ENCODE results near the gene AJAP1.

AJAP1 gene

DNA sequence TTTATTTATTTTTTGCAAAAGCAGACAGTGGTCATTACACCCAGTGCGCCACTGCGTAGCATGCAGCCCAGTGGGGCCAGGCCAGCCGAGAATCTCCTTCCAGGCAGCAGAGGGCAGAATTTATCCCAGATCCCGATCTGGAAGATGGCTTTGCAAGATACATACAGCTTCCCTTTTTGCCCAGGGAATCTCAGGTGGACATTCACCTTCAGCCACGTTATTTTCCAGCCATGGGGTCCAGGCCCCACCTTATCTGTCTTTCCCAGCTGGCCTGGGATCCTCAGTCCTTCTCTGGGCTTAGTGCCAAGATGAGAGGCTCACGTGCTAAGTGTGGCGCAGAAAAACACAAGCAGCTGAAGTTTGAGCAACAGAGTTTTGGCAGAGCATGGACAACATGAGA is 123.6 kb downstream of the AJAP1 start:
- DNase-seq = peak; percentile 75

DNA sequence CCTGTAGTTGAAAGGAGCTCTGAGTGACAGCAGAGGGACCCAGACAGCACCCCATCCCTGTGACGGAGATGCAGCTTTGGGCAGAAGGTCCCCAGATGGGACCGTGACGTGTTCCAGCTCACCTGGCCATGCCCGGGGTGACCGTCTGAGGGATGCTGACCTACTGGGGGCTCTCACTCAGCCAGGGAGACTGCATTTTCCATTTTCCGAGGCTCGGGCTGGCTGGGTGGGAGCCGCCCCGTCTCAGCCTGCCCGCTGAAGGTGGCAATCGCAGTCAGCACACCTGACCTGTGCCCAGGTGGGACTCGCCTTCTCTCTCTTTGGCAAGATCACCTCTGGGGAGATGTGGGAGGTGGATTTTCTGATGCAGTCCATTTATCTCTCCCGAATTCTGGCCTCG is 127.2 kb downstream of the AJAP1 start:
- no peak for DNase-seq

DNA sequence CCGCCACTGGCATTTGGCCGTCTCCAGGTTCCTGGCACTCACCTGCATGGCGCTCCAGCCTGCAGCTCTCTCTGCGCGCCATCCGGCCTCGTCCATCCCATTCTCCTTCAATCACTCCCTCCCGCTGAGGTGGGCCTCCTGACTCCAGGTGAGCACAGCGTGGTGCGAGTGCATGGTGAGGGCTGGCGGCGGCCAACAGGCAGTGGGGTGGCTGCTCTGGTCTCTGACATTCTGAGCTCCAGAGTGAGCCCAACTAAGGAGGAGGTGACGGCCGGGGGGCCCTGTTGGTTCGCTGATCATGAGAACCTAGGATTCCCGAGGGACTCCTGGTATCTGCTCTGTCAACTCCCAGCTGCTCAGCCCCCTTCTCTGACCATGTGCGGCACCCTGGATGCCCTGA is 130.4 kb downstream of the AJAP1 start:
- no peak for DNase-seq

DNA sequence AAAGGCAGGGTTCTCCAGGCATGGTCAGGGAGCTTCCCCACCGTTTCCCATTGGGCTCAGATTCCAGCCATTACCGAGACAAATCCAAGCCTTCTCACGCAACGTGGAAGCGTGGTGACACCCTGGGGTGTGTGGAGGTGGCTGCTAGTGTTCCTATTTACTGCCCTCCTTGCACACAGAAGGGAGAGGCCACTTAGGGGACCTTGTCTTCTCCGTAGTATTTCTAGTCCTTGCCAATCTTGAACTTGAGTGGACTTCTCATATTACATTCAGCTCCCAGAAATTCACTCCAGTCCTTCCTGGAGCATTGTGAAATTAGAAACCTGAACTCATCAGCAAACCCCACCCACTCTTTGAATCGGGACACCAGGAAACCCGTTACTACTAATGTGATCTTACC is 131.6 kb downstream of the AJAP1 start:
- DNase-seq = peak; percentile 93

DNA sequence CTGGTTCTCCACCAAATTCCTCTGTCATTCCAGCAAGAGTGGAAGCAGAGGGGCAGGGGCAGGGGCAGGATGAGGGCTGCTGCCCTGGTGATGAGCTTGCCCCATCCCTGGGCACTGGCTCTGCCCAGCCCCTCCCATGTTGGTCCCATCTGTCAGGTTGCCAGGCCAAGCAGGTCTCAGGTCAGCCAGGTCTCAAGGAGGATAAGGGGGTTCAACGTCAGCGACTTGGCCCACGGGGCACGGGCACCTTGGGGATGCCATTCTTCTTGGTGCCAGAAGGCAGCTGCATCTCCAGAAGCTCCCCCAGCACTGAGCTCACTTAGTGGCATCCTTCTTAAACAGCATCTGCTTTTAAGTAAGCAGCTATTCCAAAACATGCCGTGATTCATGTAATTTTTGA is 133.1 kb downstream of the AJAP1 start:
- DNase-seq = no peak

DNA sequence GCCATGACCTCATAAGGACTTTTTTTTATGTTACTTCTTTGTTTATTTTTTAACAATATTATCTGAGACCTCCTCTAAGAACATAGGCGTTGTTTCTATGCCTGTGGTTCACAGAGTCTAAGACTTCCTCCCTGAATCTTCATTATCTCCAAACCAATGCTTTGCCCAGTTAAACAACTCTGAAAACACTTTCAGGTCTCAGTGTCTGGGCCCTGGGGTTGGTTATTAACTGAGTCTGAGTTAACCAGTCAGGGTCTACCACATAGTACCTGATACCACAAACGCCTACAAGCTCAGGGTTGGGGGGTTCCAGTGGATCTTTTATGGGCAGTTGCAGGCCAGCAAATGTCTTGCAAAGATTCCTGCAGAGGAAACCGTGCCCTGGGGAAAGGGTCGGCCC is 138.2 kb downstream of the AJAP1 start:
- DNase-seq = no peak

DNA sequence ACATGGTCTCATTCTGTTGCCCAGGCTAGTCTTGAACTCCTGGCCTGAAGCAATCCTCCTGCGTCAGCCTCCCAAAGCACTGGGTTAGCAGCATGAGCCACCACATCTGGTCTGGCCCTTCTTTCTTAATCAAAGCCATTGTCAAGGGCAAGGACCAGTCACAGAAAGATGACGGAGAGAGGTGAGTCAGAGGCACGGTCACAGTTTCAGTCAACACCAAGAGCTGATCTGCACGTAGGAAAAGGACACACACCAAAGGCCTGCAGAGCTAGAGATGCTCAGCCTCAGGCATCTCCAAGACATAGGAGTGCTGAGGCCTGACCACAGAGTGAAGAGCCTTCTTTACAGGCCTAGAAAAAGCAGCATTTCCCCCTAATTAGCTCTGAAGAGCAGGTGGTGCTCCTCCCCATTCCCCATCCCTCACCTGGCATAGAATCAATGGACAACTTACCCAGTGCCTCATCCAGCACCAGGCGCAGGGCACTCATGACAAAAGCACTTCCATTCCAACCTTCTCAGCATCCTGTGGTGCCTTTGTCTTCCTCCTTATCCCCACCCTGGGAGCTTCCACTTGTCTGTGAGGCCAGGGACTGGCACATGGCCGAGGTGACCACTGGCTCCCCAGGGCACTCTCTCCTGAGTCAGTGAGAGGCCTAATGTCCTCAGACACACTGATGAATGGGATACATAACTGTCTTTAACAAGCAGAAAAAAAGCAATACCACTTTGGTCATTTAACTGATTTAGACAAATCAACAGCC is 139.8 kb downstream of the AJAP1 start:
- peak; percentile 100 for DNase-seq

DNA sequence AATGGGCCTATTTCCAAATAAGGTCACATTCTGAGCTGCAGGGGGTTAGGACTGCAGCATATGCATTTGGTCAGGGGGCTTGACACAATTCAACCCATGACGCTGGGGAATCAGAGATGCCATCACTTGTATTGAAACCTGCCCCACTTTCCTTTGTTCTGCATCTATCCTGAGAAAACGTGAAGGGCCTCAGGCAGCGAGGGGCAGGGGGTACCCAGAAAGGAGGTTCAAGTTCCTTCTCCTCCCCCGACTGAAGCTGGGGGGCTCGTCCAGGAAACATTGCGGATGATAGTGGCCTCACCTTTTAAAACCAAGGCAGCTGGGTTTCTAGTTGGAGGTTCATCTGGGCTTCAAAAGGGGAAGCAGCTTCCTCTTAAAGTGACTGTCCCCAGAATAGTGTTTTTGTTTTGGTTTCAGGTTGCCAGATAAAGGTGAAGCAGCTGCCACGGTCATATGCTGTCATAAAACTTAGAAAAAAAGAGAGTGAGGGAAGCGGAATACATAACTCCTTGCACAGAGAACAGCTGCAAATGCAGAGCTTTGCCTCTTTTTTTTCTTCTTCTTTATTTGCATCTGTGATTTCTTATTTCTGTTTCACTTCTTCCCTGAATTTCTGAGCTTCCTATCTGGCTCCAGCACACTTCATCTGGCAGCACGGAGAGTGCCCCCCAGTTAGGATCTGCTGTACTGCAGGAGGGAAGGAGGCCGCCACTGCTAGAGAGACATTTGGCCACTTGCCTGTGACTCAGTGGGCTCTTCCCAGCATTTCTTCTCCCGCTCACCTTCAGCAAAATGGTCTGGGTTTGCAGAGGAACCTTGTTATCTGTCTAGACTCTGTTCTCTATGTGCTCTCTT is 142.0 kb downstream of the AJAP1 start:
- DNase-seq = no peak

DNA sequence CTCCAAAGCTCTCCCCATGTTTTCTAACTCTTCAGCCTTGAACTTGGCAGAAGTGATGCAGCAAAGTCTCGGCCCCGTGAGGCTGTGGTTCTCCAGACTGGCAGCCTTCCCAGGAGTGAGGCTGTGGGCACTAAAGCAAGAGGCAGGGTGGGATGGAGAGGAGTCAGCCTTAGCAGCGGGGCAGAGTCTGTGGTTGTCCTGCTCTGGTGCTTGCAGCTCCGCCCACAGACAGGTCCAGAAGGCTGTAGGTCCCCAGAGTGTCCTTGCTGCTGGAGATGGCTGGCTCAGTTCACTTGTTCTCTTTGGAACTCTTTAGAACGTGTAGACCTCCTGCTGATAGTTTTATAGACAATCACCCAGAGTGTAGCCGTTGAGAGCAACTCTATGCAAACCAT is 142.6 kb downstream of the AJAP1 start:
- peak; percentile 43 for DNase-seq

DNA sequence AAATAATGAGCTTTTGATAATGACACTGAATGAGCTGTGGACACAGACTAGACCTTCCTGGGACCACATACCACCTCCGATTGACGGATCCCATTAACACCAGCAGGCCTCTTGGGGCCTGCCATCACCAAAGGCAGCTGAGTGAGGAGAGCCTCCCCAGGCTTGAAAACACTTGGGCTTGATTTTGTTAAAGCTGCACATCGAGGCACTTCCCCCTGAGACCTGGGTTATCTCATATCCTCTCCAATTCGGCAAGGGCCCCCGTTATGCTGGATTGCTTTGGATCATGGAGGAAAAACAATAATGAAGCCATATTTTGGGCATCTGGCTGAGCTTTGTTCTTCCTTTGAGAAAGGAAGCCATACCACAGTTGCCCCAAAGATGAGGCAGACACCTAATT is 143.0 kb downstream of the AJAP1 start:
- no peak for DNase-seq

DNA sequence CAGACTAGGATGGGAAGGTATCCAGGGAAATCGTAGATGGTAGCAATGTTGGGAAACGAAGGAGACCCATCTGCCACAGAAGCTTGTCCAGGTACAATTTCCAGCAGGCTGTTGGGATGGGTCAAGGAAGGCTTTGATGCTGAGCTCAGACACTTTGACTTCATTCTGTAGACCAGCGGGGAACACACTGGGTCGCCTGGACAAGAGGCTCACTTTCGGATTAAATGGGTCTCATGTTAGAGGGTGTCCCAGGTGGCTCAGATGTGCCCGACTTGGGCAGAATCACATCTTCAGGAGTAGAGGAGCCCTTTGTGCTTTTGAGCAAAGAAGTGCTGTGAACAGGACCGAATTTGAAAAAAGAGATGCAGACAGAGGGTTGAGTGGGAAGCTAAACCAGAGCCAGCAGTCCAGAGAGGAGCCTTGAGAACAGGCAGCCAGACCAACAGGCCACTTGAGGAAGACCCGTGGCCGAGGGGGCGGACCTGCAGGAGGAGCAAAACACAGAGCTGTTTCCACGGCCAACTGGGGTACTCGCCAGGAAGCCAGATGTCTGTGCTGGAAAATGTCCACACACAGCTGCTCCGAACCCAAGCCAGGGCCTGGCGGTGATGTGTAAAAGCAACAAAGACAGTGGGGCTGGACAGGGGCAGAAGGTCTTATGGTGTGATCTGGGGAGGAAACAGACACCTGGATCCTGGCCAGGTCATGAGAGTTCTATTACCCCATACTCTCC is 146.9 kb downstream of the AJAP1 start:
- DNase-seq = no peak

DNA sequence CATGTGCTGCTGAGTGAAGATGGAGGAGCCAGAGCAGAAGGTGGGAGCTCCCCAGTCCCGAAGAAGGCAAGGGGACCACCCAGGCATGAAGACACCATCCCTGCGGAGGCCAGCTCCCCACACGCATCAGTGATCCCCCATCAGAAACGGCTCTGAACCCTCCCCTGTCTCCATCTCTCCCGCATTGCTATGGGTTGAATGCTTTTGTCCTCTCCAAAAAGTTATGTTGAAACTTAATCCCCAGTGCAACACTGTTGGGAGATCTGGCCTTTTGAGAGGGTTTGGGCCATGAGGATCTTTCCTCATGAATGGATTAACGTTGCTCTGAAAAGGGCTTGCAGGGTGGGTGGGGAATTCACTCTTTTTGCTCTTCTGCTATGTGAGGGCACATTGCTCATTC is 147.6 kb downstream of the AJAP1 start:
- no peak for DNase-seq

DNA sequence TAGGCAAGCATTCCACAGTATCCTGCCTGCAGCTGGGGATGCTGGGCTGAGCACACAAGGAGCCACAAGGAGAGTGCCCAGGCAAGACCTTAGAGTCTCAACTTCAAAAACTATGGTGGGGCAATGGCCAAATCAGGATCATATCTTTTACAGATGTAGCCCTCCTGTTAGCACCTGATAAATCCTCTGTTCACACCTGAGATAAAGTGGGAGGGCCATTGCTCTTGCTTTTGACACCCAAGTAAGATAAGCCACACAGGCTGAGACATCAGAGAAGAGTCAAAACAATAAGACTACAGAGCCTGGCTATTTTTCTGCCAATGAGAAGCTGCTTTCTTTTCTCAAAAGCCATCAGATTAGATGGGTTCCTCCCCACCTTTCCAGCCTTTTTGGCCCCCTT is 148.9 kb downstream of the AJAP1 start:
- no peak for DNase-seq

DNA sequence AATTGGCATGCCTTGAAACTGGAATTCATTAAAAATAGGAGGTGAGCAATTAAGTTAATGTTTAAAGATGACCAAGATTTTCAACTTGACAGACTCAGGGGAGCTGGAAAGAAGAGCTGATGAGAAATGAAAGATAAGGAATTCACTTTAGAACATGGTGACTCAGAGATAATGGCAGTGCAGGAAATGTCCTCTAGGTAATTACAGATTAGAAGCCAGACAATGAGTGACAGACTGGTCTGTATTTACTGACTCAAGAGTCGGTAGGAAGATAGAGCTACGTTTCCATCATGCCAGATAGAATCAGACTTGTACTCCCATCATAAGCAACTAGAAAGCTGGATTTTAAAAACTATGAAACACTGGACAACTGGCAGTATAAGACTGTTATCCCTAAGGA is 151.6 kb downstream of the AJAP1 start:
- no peak for DNase-seq

DNA sequence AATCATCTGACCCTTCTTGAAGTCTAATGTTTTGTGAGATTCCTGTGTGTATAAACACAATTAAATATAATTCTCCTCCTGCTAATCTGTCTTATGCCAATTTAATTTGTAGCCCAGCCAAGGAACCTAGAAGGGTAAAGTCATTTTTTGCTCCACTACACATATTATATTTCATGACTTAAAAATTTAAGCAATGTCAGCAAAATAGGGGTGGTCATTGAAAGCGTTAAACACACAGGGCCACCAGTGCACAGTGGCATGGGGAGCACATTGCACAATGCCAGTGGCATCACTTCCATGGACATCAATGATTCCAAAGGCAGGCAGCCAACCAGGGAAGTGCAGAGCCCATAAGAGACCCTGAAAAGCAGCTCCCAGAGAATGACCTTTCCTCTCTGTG is 166.1 kb downstream of the AJAP1 start:
- DNase-seq = no peak

DNA sequence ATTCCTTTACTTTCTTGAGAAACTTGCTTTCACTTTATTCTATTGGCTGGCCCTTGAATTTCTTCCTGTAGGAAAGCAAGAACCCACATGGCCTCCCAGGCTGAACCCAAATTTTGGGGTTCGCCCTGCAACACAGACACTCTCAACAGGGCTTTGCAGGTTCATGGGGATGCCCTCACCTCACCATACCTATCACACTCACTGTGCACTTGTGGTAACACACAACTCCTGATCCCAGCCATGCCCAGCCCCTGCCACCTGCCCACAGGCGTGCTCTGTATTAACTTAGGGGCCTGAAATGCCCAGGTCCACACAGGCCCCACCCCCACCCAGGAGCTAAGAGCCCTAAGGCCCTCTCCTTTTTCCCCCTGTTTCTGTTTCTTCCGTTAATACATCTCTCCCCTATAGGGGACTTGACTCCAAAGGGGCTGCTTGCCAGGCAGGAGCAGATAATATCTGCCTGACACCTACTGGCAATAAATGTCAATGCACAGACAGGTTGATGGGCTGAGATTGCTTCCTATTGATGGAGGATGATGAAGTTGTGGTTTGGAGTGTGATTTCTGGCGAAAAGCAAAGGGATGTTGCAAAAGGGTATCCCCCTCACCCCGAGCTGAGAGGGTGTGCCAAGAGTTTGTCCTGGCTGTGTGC is 171.5 kb downstream of the AJAP1 start:
- peak; percentile 31 for DNase-seq

DNA sequence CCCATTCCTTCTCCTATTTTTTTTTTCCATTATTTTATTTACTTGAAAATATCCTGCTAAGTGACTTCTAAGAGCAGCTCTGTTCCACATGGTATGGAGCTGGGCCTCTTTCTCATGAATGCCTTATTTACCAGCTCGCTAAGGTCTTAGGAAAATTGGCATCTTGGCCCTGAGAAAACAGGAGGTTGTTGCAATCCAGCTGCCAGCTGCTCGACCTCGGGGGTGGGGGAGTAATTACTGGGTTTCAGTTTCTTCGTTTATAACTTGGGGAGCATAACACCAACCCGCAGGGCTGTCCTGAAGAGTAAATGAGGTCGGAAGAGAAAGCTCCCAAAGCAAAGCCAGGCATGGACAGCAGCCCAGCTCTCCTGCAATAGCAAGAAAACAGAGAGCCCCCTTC is 176.3 kb downstream of the AJAP1 start:
- no peak for DNase-seq

DNA sequence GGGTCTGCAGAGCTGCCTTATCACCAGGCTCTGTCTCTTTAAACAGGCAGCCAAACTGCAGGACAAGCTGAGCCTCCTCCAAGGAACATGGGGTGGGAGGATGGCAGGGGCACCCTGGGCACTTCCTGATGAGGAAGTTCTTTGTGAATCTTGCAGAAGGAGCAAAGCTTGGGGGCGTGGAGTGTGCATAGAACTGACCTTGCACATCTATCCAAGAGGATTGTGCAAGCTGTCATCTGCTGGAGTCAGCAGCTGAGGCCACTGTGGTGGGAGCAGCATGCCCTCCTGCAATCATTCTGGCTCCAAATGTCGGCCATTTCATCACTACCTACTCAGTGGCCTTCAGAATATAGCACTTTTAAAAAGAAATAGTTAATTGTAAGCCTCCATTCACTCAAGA is 182.2 kb downstream of the AJAP1 start:
- no peak for DNase-seq

DNA sequence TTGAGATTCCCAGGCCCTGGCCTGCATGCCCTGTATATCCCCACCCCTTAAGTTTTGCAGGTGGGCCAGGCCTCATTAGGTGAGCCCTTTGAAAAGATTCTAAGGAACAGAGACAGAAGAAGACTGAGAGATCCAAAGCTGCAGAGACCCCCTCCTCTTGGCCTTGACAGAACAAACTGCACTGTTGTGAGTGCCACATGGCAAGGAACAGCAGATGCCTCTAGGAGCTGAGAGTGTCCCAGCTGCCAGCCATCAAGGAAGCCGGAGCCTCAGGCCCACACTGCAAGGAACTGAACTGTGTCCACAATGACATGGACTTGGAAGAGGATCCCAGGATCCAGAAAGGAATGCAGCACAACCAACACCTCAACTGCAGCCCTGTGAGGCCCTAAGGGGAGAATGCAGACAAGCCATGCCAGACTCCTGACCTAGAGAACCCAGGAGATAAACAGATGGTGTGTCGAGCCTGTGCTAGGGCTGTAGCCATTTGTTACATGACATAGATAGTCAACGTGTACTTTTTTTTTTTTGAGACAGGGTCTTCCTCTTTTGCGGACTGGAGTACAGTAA is 182.7 kb downstream of the AJAP1 start:
- DNase-seq = no peak

DNA sequence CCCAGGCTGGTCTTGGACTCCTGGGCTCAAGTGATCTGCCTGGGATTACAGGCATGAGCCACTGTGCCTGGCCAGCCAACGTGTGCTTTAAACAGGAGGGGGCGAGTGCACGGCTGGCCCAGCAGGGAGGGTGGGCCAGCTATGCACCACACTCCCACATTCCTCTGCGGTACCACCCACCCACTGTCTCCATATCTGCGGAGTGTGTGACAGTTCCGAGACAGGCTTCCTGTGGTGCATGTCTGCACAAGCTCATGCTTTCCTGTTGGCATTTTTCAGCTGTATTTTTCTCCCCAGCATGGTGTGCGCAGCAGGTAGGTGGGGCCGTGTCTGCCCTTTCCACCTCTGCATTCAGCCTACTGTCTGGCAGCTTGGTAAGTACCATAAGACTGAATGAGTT is 183.3 kb downstream of the AJAP1 start:
- DNase-seq = no peak

DNA sequence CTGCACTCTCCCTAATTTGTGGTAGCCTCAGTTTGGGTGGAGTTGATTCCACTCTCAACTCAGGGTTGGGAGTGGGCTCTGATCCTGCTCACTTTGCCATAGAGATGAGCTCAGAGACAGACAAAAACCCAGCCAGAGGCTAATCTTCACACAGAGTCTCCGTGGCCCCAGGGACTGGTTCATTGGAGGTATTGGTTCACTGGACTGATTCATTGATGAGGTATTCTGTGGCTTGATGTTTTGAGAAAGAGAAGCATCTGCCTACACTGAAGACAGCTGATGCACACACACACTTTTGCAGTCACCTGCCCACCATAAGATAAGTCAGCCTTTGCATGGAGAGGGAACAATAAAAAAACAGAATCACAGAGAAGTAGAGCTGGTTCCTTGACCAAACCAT is 183.8 kb downstream of the AJAP1 start:
- DNase-seq = no peak

Data from DMS79 treated with DMSO at 0.1 percent for 48 hours (cell line).